ENCODE measurements around the gene THAP9.
A peak's percentile ranks its signal among the peaks of the same experiment; 100 is the strongest.
"Not testable (repeated sequence)": the region's sequence is repeated elsewhere in the genome, so short reads cannot be mapped to it uniquely, and the experiment has no call there.

Gene THAP9

GRCh38 chr4:82900411-82901182 is at the start of gene THAP9:
Gene THAP9, plus strand, starts transcription at chr4:82900735. Its CDS starts 68 bp downstream, at chr4:82900803.
- DNase-seq, result peak; percentile 99

GRCh38 chr4:82851318-82851717 is 49.2 kb upstream of the THAP9 start:
- DNase-seq, result no peak

- DNase-seq, result peak; percentile 47
Measured at GRCh38 chr4:82851885-82852750, 48.4 kb upstream of the THAP9 start.

- DNase-seq, result no peak
Measured at GRCh38 chr4:82852751-82853285, 47.7 kb upstream of the THAP9 start.

- not testable (repeated sequence) for DNase-seq
Measured at GRCh38 chr4:82860487-82860886, 40.0 kb upstream of the THAP9 start.

GRCh38 chr4:82861529-82861928 is 39.0 kb upstream of the THAP9 start:
- no peak for DNase-seq

- no peak for DNase-seq
Measured at GRCh38 chr4:82864336-82864979, 36.1 kb upstream of the THAP9 start.

GRCh38 chr4:82865592-82865991 is 34.9 kb upstream of the THAP9 start:
- peak; percentile 75 for DNase-seq

GRCh38 chr4:82866033-82866432 is 34.5 kb upstream of the THAP9 start:
- not testable (repeated sequence) for DNase-seq

- no peak for DNase-seq
Measured at GRCh38 chr4:82866706-82867385, 33.7 kb upstream of the THAP9 start.

- DNase-seq, result no peak
Measured at GRCh38 chr4:82868572-82868971, 32.0 kb upstream of the THAP9 start.

GRCh38 chr4:82885410-82885809 is 15.1 kb upstream of the THAP9 start:
- DNase-seq, result no peak

- no peak for DNase-seq
Measured at GRCh38 chr4:82886147-82886942, 14.2 kb upstream of the THAP9 start.

GRCh38 chr4:82889287-82889686 is 11.2 kb upstream of the THAP9 start:
- no peak for DNase-seq

GRCh38 chr4:82890528-82890900 is 10.0 kb upstream of the THAP9 start:
- no peak for DNase-seq

- DNase-seq, result peak; percentile 95
Measured at GRCh38 chr4:82890901-82891706, 9.4 kb upstream of the THAP9 start, which contains the start of gene SEC31A. Gene SEC31A, minus strand, starts transcription at chr4:82891153. Its CDS starts 9,217 bp downstream, at chr4:82881936.

- no peak for DNase-seq
Measured at GRCh38 chr4:82891707-82892466, 8.6 kb upstream of the THAP9 start.

- DNase-seq, result no peak
Measured at GRCh38 chr4:82892467-82892802, 8.1 kb upstream of the THAP9 start.

GRCh38 chr4:82893942-82894341 is 6.6 kb upstream of the THAP9 start:
- no peak for DNase-seq

GRCh38 chr4:82896755-82897154 is 3.8 kb upstream of the THAP9 start:
- no peak for DNase-seq

Data from CD4-positive, alpha-beta T cell treated with Interleukin-4 for 4 hours (primary cell).